Measurements from ENCODE around the gene CDH8. TPM values are rescaled to one million over a fixed set of nuclear protein-coding genes. Genes with fewer than 3 reads are reported as not detected.
"Not testable (repeated sequence)": the region's sequence is repeated elsewhere in the genome, so short reads cannot be mapped to it uniquely, and the experiment has no call there.

CDH8 gene
- total RNA-seq, 2 experiments from 2014 or later: not detected

GRCh38 chr16:61921373-61921772, 114.9 kb downstream of the CDH8 start:
- POLR2A ChIA-PET: no interaction called here
- DNase-seq (no peak), ATAC-seq (no peak)
- Mint-ChIP-seq H3K9me3 (ENCODE audit: low read depth) (peaks cover 3% of the 10 kb centered on the region), H3K27ac (no peak overlapping the region), H3K36me3 (ENCODE audit: low read depth) (no peaks in the 10 kb centered on the region), H3K4me3 (no peak overlapping the region), H3K4me1 (no peaks in the 10 kb centered on the region), H3K27me3 (no peaks in the 10 kb centered on the region)
- CTCF ChIA-PET: no interaction called here
- intact Hi-C loops (cut with DNase I, micrococcal nuclease): no loop called here

- H3K36me3 Mint-ChIP-seq (ENCODE audit: low read depth); H3K27me3 Mint-ChIP-seq; H3K4me1 Mint-ChIP-seq; ATAC-seq; POLR2A ChIA-PET; H3K4me3 Mint-ChIP-seq; CTCF ChIA-PET; intact Hi-C loops (cut with DNase I, micrococcal nuclease); H3K9me3 Mint-ChIP-seq (ENCODE audit: low read depth); H3K27ac Mint-ChIP-seq; DNase-seq: not testable (repeated sequence)
Observed at GRCh38 chr16:61917865-61918826, 118.1 kb downstream of the CDH8 start.

- no peak for ATAC-seq
- CTCF ChIA-PET: no interaction called here
- POLR2A ChIA-PET: no interaction called here
- Mint-ChIP-seq H3K27me3 (no peaks in the 10 kb centered on the region), H3K4me1 (no peaks in the 10 kb centered on the region), H3K9me3 (ENCODE audit: low read depth) (peaks cover 13% of the 10 kb centered on the region), H3K36me3 (ENCODE audit: low read depth) (no peaks in the 10 kb centered on the region), H3K4me3 (no peak overlapping the region), H3K27ac (no peak overlapping the region)
- DNase-seq: no peak
- intact Hi-C loops (cut with DNase I, micrococcal nuclease): no loop called here
Observed at GRCh38 chr16:61915569-61915968, 120.7 kb downstream of the CDH8 start.

- ChIA-PET POLR2A (no interaction called here), CTCF (no interaction called here)
- intact Hi-C loops (cut with DNase I, micrococcal nuclease): no loop called here
- ATAC-seq (no peak), DNase-seq (no peak)
- no peaks in the 10 kb centered on the region for H3K27me3 Mint-ChIP-seq
- peaks cover 13% of the 10 kb centered on the region for H3K9me3 Mint-ChIP-seq (ENCODE audit: low read depth)
- no peaks in the 10 kb centered on the region for H3K4me1 Mint-ChIP-seq
- no peak overlapping the region for H3K4me3 Mint-ChIP-seq
- no peaks in the 10 kb centered on the region for H3K36me3 Mint-ChIP-seq (ENCODE audit: low read depth)
- H3K27ac Mint-ChIP-seq: no peak overlapping the region
Observed at GRCh38 chr16:61909074-61909473, 127.2 kb downstream of the CDH8 start.

- intact Hi-C loops (cut with DNase I, micrococcal nuclease): no loop called here
- no peaks in the 10 kb centered on the region for H3K4me1 Mint-ChIP-seq
Observed at GRCh38 chr16:61908426-61908825, 127.8 kb downstream of the CDH8 start.

GRCh38 chr16:61901689-61902088, 134.5 kb downstream of the CDH8 start:
- no peak for ATAC-seq

More at GRCh38 chr16:61908426-61908825, 127.8 kb downstream of the CDH8 start:
- ATAC-seq (no peak), DNase-seq (no peak)
- Mint-ChIP-seq H3K9me3 (ENCODE audit: low read depth) (peaks cover 15% of the 10 kb centered on the region), H3K4me3 (no peak overlapping the region), H3K27me3 (no peaks in the 10 kb centered on the region), H3K36me3 (ENCODE audit: low read depth) (no peaks in the 10 kb centered on the region), H3K27ac (no peak overlapping the region)
- POLR2A ChIA-PET: no interaction called here
- CTCF ChIA-PET: no interaction called here

GRCh38 chr16:61900482-61900881, 135.8 kb downstream of the CDH8 start:
- no peaks in the 10 kb centered on the region for H3K36me3 Mint-ChIP-seq (ENCODE audit: low read depth)
- peaks cover 25% of the 10 kb centered on the region for H3K9me3 Mint-ChIP-seq (ENCODE audit: low read depth)
- DNase-seq: no peak
- ATAC-seq: no peak
- H3K4me1 Mint-ChIP-seq: no peaks in the 10 kb centered on the region
- POLR2A ChIA-PET: no interaction called here
- no peak overlapping the region for H3K27ac Mint-ChIP-seq
- no peaks in the 10 kb centered on the region for H3K27me3 Mint-ChIP-seq
- CTCF ChIA-PET: interaction anchor here (0.6 kb wide), 1 partner anchor 278 kb away, joined by 3 read pairs; no protein-coding TSS in a partner anchor
- H3K4me3 Mint-ChIP-seq: no peak overlapping the region
- intact Hi-C loops (cut with DNase I, micrococcal nuclease): no loop called here

More at GRCh38 chr16:61901689-61902088, 134.5 kb downstream of the CDH8 start:
- POLR2A ChIA-PET: no interaction called here
- H3K27ac Mint-ChIP-seq: no peak overlapping the region
- intact Hi-C loops (cut with DNase I, micrococcal nuclease): no loop called here
- no peak overlapping the region for H3K4me3 Mint-ChIP-seq
- peaks cover 23% of the 10 kb centered on the region for H3K9me3 Mint-ChIP-seq (ENCODE audit: low read depth)
- no peaks in the 10 kb centered on the region for H3K4me1 Mint-ChIP-seq
- no peak for DNase-seq
- CTCF ChIA-PET: no interaction called here
- H3K27me3 Mint-ChIP-seq: no peaks in the 10 kb centered on the region
- H3K36me3 Mint-ChIP-seq (ENCODE audit: low read depth): no peaks in the 10 kb centered on the region

GRCh38 chr16:61897657-61898056, 138.6 kb downstream of the CDH8 start:
- Mint-ChIP-seq H3K4me1 (no peaks in the 10 kb centered on the region), H3K9me3 (ENCODE audit: low read depth) (peaks cover 23% of the 10 kb centered on the region), H3K27ac (no peak overlapping the region), H3K27me3 (no peaks in the 10 kb centered on the region), H3K36me3 (ENCODE audit: low read depth) (no peaks in the 10 kb centered on the region), H3K4me3 (no peak overlapping the region)
- CTCF ChIA-PET: no interaction called here
- intact Hi-C loops (cut with DNase I, micrococcal nuclease): no loop called here
- ATAC-seq (no peak), DNase-seq (no peak)
- POLR2A ChIA-PET: no interaction called here

GRCh38 chr16:61892531-61892930, 143.7 kb downstream of the CDH8 start:
- no peaks in the 10 kb centered on the region for H3K27me3 Mint-ChIP-seq
- intact Hi-C loops (cut with DNase I, micrococcal nuclease): no loop called here
- no peak for ATAC-seq
- POLR2A ChIA-PET: no interaction called here
- no peaks in the 10 kb centered on the region for H3K36me3 Mint-ChIP-seq (ENCODE audit: low read depth)
- CTCF ChIA-PET: no interaction called here
- H3K4me1 Mint-ChIP-seq: no peaks in the 10 kb centered on the region
- H3K27ac Mint-ChIP-seq: no peak overlapping the region
- no peak for DNase-seq
- H3K4me3 Mint-ChIP-seq: no peak overlapping the region
- H3K9me3 Mint-ChIP-seq (ENCODE audit: low read depth): peaks cover 6% of the 10 kb centered on the region

GRCh38 chr16:61891460-61891859, 144.8 kb downstream of the CDH8 start:
- H3K4me3 Mint-ChIP-seq: no peak overlapping the region
- H3K27ac Mint-ChIP-seq: no peak overlapping the region
- intact Hi-C loops (cut with DNase I, micrococcal nuclease): no loop called here
- CTCF ChIA-PET: no interaction called here
- POLR2A ChIA-PET: no interaction called here
- no peak for DNase-seq
- no peak for ATAC-seq
- H3K4me1 Mint-ChIP-seq: no peaks in the 10 kb centered on the region
- H3K36me3 Mint-ChIP-seq (ENCODE audit: low read depth): no peaks in the 10 kb centered on the region
- H3K9me3 Mint-ChIP-seq (ENCODE audit: low read depth): peaks cover 6% of the 10 kb centered on the region
- no peaks in the 10 kb centered on the region for H3K27me3 Mint-ChIP-seq

GRCh38 chr16:61890386-61890785, 145.9 kb downstream of the CDH8 start:
- DNase-seq (no peak), ATAC-seq (no peak)
- Mint-ChIP-seq H3K36me3 (ENCODE audit: low read depth) (no peaks in the 10 kb centered on the region), H3K27me3 (no peaks in the 10 kb centered on the region), H3K4me3 (no peak overlapping the region), H3K27ac (no peak overlapping the region), H3K9me3 (ENCODE audit: low read depth) (peaks cover 4% of the 10 kb centered on the region), H3K4me1 (no peaks in the 10 kb centered on the region)
- intact Hi-C loops (cut with DNase I, micrococcal nuclease): no loop called here
- POLR2A ChIA-PET: no interaction called here
- CTCF ChIA-PET: no interaction called here

GRCh38 chr16:61887903-61888302, 148.3 kb downstream of the CDH8 start:
- ChIA-PET CTCF (no interaction called here), POLR2A (no interaction called here)
- Mint-ChIP-seq H3K9me3 (ENCODE audit: low read depth) (no peaks in the 10 kb centered on the region), H3K36me3 (ENCODE audit: low read depth) (no peaks in the 10 kb centered on the region), H3K4me3 (no peak overlapping the region), H3K27me3 (no peaks in the 10 kb centered on the region), H3K4me1 (no peaks in the 10 kb centered on the region), H3K27ac (no peak overlapping the region)
- ATAC-seq (no peak), DNase-seq (no peak)
- intact Hi-C loops (cut with DNase I, micrococcal nuclease): no loop called here

All from activated CD4-positive, alpha-beta T cell treated with anti-CD3 and anti-CD28 coated beads for 36 hours (primary cell).